Measurements from ENCODE around the gene DNM2. TPM values are rescaled to one million over a fixed set of nuclear protein-coding genes. Genes with fewer than 3 reads are reported as not detected.
A peak's percentile ranks its signal among the peaks of the same experiment; 100 is the strongest.

Gene DNM2
- total and polyA plus RNA-seq, 2 of the 13 experiments (the other 11 are each of a cell fraction or from before 2014, with no cell fraction given), result 41.7 to 59.8 TPM

- TF ChIP-seq KLF15 (CRISPR knock-in tag; IDR thresholded peaks at IDR 0.05; ENCODE audit: borderline replicate concordance), result no peak
- no peak for TF ChIP-seq CENPT (CRISPR knock-in tag; IDR thresholded peaks at IDR 0.05; ENCODE audit: low read depth)
- no peak for TF ChIP-seq CERS6 (CRISPR knock-in tag; IDR thresholded peaks at IDR 0.05)
- no peak for TF ChIP-seq ZNF691 (CRISPR knock-in tag; IDR thresholded peaks at IDR 0.05; ENCODE audit: borderline replicate concordance, low read depth)
- TF ChIP-seq TBP (CRISPR knock-in tag; IDR thresholded peaks at IDR 0.05), result no peak
- 0 out of 2 replicates have a peak, but pooled peaks have one; percentile 46 for TF ChIP-seq HOXA5 (CRISPR knock-in tag; IDR thresholded peaks at IDR 0.05)
- no peak for TF ChIP-seq ZNF292 (CRISPR knock-in tag; IDR thresholded peaks at IDR 0.05; ENCODE audit: borderline replicate concordance, low read depth)
- TF ChIP-seq KLF9 (CRISPR knock-in tag; IDR thresholded peaks at IDR 0.05; ENCODE audit: low read depth), result no peak
- peak; percentile 25; the same call in 1 of the 2 replicates for TF ChIP-seq SMAD3 (CRISPR knock-in tag; IDR thresholded peaks at IDR 0.05)
- peak; percentile 39; the same call in 1 of the 2 replicates for TF ChIP-seq ARID5B (CRISPR knock-in tag; IDR thresholded peaks at IDR 0.05)
- TF ChIP-seq BCL6 (CRISPR knock-in tag; IDR thresholded peaks at IDR 0.05), result no peak
- no peak for TF ChIP-seq FLYWCH1 (CRISPR knock-in tag; IDR thresholded peaks at IDR 0.05)
- TF ChIP-seq NFYC (CRISPR knock-in tag; IDR thresholded peaks at IDR 0.05), result peak; percentile 98
- TF ChIP-seq DPF2 (CRISPR knock-in tag; IDR thresholded peaks at IDR 0.05; ENCODE audit: borderline replicate concordance, low read depth), result no peak
- TF ChIP-seq SKI (IDR thresholded peaks at IDR 0.05; ENCODE audit: partially characterized antibody), result peak; percentile 33
- no peak for TF ChIP-seq FOXJ3 (CRISPR knock-in tag; IDR thresholded peaks at IDR 0.05; ENCODE audit: borderline replicate concordance)
- TF ChIP-seq KLF16 (CRISPR knock-in tag; IDR thresholded peaks at IDR 0.05), result 0 out of 4 replicates have a peak, but pooled peaks of 1 of the 2 experiments have one; percentile 63
- TF ChIP-seq ZMAT3 (CRISPR knock-in tag; conservative IDR thresholded peaks at IDR 0.05), result 0 out of 2 replicates have a peak, but pooled peaks have one; percentile 30
- TF ChIP-seq ZNF143 (CRISPR knock-in tag; IDR thresholded peaks at IDR 0.05), result peak; percentile 96
- no peak for TF ChIP-seq NFKB2 (CRISPR knock-in tag; IDR thresholded peaks at IDR 0.05; ENCODE audit: borderline replicate concordance)
- TF ChIP-seq ZNF576 (CRISPR knock-in tag; IDR thresholded peaks at IDR 0.05), result peak; percentile 100
- no peak for TF ChIP-seq IKZF1 (IDR thresholded peaks at IDR 0.05)
- 0 out of 2 replicates have a peak, but pooled peaks have one; percentile 24 for TF ChIP-seq RFX3 (CRISPR knock-in tag; IDR thresholded peaks at IDR 0.05)
- 0 out of 2 replicates have a peak, but pooled peaks have one; percentile 46 for TF ChIP-seq ZNF251 (CRISPR knock-in tag; IDR thresholded peaks at IDR 0.05)
Observed at GRCh38 chr19:10717356-10718204, at the start of gene DNM2 (continued).

Data from HepG2 (cell line).